ENCODE measurements around the gene GFER.

- TF ChIP-seq GABPA (IDR thresholded peaks at IDR 0.05; ENCODE audit: low read depth) (no peak), GATA2 (CRISPR knock-in tag; IDR thresholded peaks at IDR 0.05) (no peak), CTCF (IDR thresholded peaks at IDR 0.05) (no peak), TCF12 (IDR thresholded peaks at IDR 0.05) (no peak), IRF3 (IDR thresholded peaks at IDR 0.05; ENCODE audit: low read depth, low read length) (no peak), TAF1 (IDR thresholded peaks at IDR 0.05; ENCODE audit: borderline replicate concordance, low read depth, low read length) (no peak), POLR2AphosphoS5 (IDR thresholded peaks at IDR 0.05; ENCODE audit: low read depth, low read length) (no peak), MXI1 (IDR thresholded peaks at IDR 0.05; ENCODE audit: low read depth, low read length) (no peak)
Measured at GRCh38 chr16:1979271-1980029, 4.5 kb upstream of the GFER start.
